SK-N-MC (cell line): ENCODE results near the gene SPATA6L.

ENCODE experiments used
- EZH2 ChIP-seq: fragments of 200-600 bp; sonication (generic); IDR thresholded peaks from one replicate; pipeline ENCODE4 v1.6.1; 2017; ENCODE audit warnings: antibody characterized with exemption
- FOXP2 ChIP-seq: optimal IDR thresholded peaks from 2 replicates; pipeline ENCODE3; 2011; ENCODE audit warnings: mild to moderate bottlenecking, moderate library complexity; ENCODE audit not compliant: insufficient read depth; ENCODE audit errors: extremely low read length, control extremely low read depth

- TF ChIP-seq EZH2 (no peak), FOXP2 (no peak)
These were observed 11.7 kb downstream of the SPATA6L start for GRCh38 chr9:4654538-4654937.
